ENCODE results near the gene GAS7. TPM values are rescaled to one million over a fixed set of nuclear protein-coding genes. Genes with fewer than 3 reads are reported as not detected.
"Not testable (repeated sequence)": the region's sequence is repeated elsewhere in the genome, so short reads cannot be mapped to it uniquely, and the experiment has no call there.

Gene GAS7
- total RNA-seq, 6 experiments from 2014 or later: 1.6 to 7.1 (median 2.7) TPM

DNA sequence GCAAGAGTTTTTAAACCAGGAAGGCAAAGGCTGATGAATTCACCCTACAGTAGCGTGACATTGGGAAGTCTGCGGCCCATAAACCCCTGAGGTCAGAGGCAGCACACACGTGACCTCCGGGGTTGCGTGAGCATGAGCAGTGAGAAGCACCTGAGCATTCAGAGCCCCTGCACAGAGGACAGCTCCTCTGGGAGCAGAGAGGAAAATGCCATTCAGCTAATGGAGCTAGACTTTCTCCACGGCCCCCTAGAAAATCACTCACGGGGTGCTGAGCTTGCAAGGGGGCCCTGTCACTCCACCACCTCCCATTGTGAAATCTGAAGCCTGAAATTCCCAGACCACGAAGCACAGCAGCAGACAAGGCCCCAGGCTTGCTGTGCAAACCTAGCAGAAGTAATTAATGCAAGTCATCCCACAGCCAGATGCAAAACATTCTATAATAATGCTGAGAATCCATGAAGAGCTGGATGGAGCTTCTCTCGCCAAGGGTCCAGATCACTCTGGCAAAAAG, 178.4 kb downstream of the GAS7 start:
- Histone ChIP-seq H3K27me3 (no peaks in the 10 kb centered on the region), H3K36me3 (no peaks in the 10 kb centered on the region), H3K27ac (no peak overlapping the region), H3K4me1 (no peaks in the 10 kb centered on the region), H3K4me3 (no peak overlapping the region), H3K9me3 (no peaks in the 10 kb centered on the region)
- TF ChIP-seq POLR2A (IDR thresholded peaks at IDR 0.05): no peak
- TF ChIP-seq, protein P1, sequence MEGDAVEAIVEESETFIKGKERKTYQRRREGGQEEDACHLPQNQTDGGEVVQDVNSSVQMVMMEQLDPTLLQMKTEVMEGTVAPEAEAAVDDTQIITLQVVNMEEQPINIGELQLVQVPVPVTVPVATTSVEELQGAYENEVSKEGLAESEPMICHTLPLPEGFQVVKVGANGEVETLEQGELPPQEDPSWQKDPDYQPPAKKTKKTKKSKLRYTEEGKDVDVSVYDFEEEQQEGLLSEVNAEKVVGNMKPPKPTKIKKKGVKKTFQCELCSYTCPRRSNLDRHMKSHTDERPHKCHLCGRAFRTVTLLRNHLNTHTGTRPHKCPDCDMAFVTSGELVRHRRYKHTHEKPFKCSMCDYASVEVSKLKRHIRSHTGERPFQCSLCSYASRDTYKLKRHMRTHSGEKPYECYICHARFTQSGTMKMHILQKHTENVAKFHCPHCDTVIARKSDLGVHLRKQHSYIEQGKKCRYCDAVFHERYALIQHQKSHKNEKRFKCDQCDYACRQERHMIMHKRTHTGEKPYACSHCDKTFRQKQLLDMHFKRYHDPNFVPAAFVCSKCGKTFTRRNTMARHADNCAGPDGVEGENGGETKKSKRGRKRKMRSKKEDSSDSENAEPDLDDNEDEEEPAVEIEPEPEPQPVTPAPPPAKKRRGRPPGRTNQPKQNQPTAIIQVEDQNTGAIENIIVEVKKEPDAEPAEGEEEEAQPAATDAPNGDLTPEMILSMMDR (IDR thresholded peaks at IDR 0.05): no peak
- intact Hi-C loops (cut with DNase I): no loop called here
- WGBS (ENCODE audit: insufficient coverage, low coverage, low lambda C conversion rate, missing lambda C conversion rate): 70% methylated on average over 5 of the region's 9 CpGs
- ATAC-seq (no peak), DNase-seq (no peak)

DNA sequence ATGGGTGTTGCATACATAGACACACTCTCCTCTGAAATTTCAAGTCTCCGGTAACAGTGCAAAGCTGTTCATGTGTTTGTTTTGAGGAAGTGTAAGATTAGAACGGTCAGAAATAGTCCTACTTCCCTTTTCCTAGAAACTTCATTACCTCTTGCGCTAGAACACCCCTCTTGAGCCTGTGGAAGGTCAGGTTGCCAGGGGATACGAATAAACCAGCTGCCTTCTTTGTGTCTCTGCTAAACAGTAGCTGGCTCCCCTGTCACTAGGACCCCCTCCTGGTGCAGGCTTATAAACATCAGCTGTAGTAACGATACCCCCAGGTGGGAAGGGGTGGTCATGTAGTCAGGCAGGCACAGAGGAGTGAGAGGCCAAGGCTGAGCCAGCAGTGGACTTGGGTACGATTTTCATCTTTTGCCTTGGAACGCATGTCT, 179.9 kb downstream of the GAS7 start:
- no peaks in the 10 kb centered on the region for H3K4me1 ChIP-seq
- no peak overlapping the region for H3K27ac ChIP-seq
- no peaks in the 10 kb centered on the region for H3K9me3 ChIP-seq
- WGBS (ENCODE audit: insufficient coverage, low coverage, low lambda C conversion rate, missing lambda C conversion rate): 43% methylated on average over 6 of the region's 7 CpGs
- ATAC-seq (peak; percentile 44 to 68 (median 54)), DNase-seq (no peak)
- H3K36me3 ChIP-seq: no peaks in the 10 kb centered on the region
- no peak overlapping the region for H3K4me3 ChIP-seq
- H3K27me3 ChIP-seq: no peaks in the 10 kb centered on the region
- intact Hi-C loops (cut with DNase I): no loop called here
- TF ChIP-seq POLR2A (IDR thresholded peaks at IDR 0.05): no peak
- TF ChIP-seq, protein P1 (IDR thresholded peaks at IDR 0.05): no peak

DNA sequence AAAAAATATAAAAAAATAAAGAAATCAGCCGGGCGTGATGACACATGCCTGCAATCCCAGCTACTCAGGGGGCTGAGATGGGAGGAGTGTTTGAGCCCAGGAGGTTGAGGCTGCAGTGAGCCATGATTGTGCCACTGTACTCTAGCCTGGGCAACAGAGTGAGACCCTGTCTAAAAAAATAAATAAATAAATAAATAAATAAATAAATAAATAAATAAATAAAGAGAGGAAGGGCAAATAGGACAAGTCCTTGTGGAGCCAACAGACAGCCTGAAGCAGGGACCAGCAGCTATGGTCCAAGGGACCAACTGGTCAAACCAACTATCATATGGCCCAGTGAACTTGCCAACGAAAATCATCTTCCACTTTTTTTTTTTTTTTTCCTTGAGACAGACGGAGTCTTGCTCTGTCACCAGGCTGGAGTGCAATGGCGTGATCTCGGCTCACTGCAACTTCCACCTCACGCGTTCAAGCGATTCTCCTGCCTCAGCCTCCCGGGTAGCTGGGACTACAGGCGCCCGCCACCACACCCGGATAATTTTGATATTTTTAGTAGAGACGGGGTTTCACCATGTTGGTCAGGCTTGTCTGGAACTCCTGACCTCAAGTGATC, 181.3 kb downstream of the GAS7 start:
- H3K27me3 ChIP-seq; H3K4me3 ChIP-seq; H3K9me3 ChIP-seq; H3K27ac ChIP-seq; H3K4me1 ChIP-seq; DNase-seq; intact Hi-C loops (cut with DNase I); H3K36me3 ChIP-seq: not testable (repeated sequence)
- ATAC-seq: peak in 1 of 4 donors; percentile 32
- 83% methylated on average over 10 of the region's 14 CpGs for WGBS (ENCODE audit: insufficient coverage, low coverage, low lambda C conversion rate, missing lambda C conversion rate)

DNA sequence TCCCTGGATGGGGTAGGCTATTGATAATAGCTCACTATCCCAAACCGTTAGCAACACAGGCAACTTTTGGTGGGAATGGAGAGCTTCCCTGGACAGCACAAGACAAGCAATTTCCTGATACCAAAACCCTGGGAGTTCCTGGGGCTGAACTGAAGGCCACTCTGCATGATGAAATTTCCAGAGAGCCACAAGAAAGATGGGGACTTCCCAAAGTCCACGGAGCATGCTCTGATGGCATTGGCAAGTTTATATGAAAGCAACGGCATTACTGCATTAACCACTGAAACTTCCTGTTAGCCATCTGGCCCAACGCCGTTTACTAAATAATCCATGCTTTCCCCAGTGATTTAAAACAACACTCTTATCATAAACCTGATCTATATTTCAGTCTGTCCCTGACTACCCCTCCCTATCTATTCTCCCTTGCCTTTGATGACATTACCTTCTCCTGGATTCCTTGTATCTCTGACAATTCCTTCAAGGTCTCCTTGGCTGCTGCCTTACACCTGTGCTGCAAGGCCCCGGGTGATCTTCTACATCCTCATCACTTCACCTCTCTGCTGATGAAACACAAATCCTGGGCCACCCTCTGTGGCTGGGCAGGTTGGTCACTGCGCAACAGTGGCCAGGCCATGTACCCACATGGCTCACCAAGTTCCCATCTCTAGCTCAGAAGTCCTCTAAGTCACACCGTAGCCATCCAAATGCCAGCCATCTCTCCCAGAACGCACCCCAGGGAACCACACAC, 184.9 kb downstream of the GAS7 start:
- TF ChIP-seq, protein P1 (IDR thresholded peaks at IDR 0.05): no peak
- no peak for TF ChIP-seq POLR2A (IDR thresholded peaks at IDR 0.05)
- whole genome bisulfite sequencing (ENCODE audit: insufficient coverage, low coverage, low lambda C conversion rate, missing lambda C conversion rate): 54% methylated on average over 9 of the region's 9 CpGs

DNA sequence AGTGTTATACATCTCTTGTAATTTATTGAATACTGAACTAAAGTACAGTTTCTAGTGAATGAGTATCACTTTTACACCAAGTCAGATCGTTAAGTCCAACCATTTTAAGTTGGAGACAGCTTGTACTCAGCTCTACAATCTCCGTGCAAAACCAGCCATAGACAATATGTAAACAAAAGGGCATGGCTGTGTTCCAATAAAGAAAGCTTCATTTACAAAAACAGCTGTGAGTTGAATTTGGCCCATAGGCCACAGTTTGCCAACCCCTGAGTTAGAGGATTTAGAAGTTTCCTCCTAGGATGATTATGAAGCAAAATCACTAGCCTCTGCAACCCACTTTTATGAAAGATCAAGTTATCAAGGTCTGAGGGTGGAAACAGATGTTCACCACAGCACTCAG, 187.7 kb downstream of the GAS7 start:
- no peaks in the 10 kb centered on the region for H3K9me3 ChIP-seq
- H3K27ac ChIP-seq: no peak overlapping the region
- ATAC-seq (no peak), DNase-seq (no peak)
- no peaks in the 10 kb centered on the region for H3K4me1 ChIP-seq
- 21% methylated on average over 2 of the region's 2 CpGs for WGBS (ENCODE audit: insufficient coverage, low coverage, low lambda C conversion rate, missing lambda C conversion rate)
- no peak overlapping the region for H3K4me3 ChIP-seq
- H3K36me3 ChIP-seq: no peaks in the 10 kb centered on the region
- H3K27me3 ChIP-seq: no peaks in the 10 kb centered on the region
- TF ChIP-seq, protein P1 (IDR thresholded peaks at IDR 0.05): no peak
- intact Hi-C loops (cut with DNase I): no loop called here

More for the DNA sequence above, 184.9 kb downstream of the GAS7 start:
- no peaks in the 10 kb centered on the region for H3K36me3 ChIP-seq
- ATAC-seq: peak in 2 of 4 donors; percentile 43 to 46
- H3K4me3 ChIP-seq: no peak overlapping the region
- no peaks in the 10 kb centered on the region for H3K9me3 ChIP-seq
- DNase-seq: no peak
- intact Hi-C loops (cut with DNase I): no loop called here
- H3K27ac ChIP-seq: no peak overlapping the region
- no peaks in the 10 kb centered on the region for H3K4me1 ChIP-seq
- H3K27me3 ChIP-seq: no peaks in the 10 kb centered on the region
